GM23338 (cell line): Measurements from ENCODE around the gene RAB4A. TPM values are rescaled to one million over a fixed set of nuclear protein-coding genes. Genes with fewer than 3 reads are reported as not detected.

ENCODE experiments used
- CTCF ChIP-seq, 2 experiments: fragments of 200-600 bp in 1 of 2; sonication (generic) in 1 of 2; conservative IDR thresholded peaks; 2 replicates each; pipeline versions ENCODE4 v1.5.1 to v1.6.1; 2016 to 2017; ENCODE audit warnings: antibody characterized with exemption in 2 of 2, low read depth in 2 of 2, mild to moderate bottlenecking in 2 of 2, moderate library complexity in 1 of 2
- ETS1 ChIP-seq: IDR thresholded peaks from 2 replicates; pipeline ENCODE4 v1.6.1; 2016; ENCODE audit warnings: antibody characterized with exemption
- NANOG ChIP-seq: IDR thresholded peaks from 2 replicates; pipeline ENCODE4 v1.6.1; 2016; ENCODE audit warnings: antibody characterized with exemption, borderline replicate concordance
- ZNF114 ChIP-seq: fragments of 250-450 bp; sonication (Bioruptor Pico); IDR thresholded peaks from 2 replicates; pipeline ENCODE4 v1.5.0; 2020; ENCODE audit warnings: mild to moderate bottlenecking, moderate library complexity
- ZNF331 ChIP-seq: fragments of 250-450 bp; sonication (Bioruptor Pico); IDR thresholded peaks from 2 replicates; pipeline ENCODE4 v1.5.0; 2020; ENCODE audit warnings: low read depth, mild to moderate bottlenecking, moderate library complexity
- ZNF462 ChIP-seq: fragments of 250-450 bp; sonication (Bioruptor Pico); IDR thresholded peaks from 2 replicates; pipeline ENCODE4 v1.5.0; 2020; ENCODE audit warnings: mild to moderate bottlenecking, moderate library complexity
- polyA plus RNA-seq: library from polyadenylated mRNA; unstranded; fragments of >200 nt; fragmentation: Nextera tagmentation; extraction: Ambion mirVana; gene quantifications from 2 replicates; pipeline ENCODE4 v1.2.1, GENCODE V29; 2016
- total RNA-seq: library from RNA; depleted of rRNA; stranded (reverse); fragments of >200 nt; shearing (Covaris generic); gene quantifications from 2 replicates; pipeline ENCODE4 v1.2.3, GENCODE V29; 2014; rRNA removed

The RAB4A gene
- total and polyA plus RNA-seq, 2 experiments from 2014 or later = 37.5 to 50.8 TPM

- TF ChIP-seq ZNF462 (CRISPR knock-in tag) (no peak), NANOG (no peak), ZNF114 (CRISPR knock-in tag) (no peak), CTCF (conservative IDR thresholded peaks at IDR 0.05; ENCODE audit: low read depth in 2 of 2) (no peak), ZNF331 (CRISPR knock-in tag) (no peak), ETS1 (no peak)
These were observed 83.3 kb downstream of the RAB4A start (continued) for GRCh38 chr1:229354226-229354625.

Other genes with a start within 250 kb of the RAB4A start
- gene CCSAP, start 71.9 kb downstream of the RAB4A start, total RNA-seq = 13.3 and 13.4 TPM in 2 replicates
- 3.9 and 4.2 TPM in 2 replicates for gene CCSAP, start 71.9 kb downstream of the RAB4A start, polyA plus RNA-seq
- gene ACTA1, start 163.0 kb downstream of the RAB4A start, total RNA-seq = 7.1 and 8.8 TPM in 2 replicates
- gene ACTA1, start 163.0 kb downstream of the RAB4A start, polyA plus RNA-seq = 13.0 and 16.3 TPM in 2 replicates
- 54.5 and 65.4 TPM in 2 replicates for gene NUP133, start 237.2 kb downstream of the RAB4A start, total RNA-seq
- 25.0 and 29.5 TPM in 2 replicates for gene NUP133, start 237.2 kb downstream of the RAB4A start, polyA plus RNA-seq